HG03196 (cell line): ENCODE results near the gene SENP5.

Experiments used
- ATAC-seq: cut with Tn5 transposase; IDR thresholded peaks from one replicate; pipeline ENCODE4 v1.9.1; 2021; ENCODE audit not compliant: unreplicated experiment

The SENP5 gene

DNA sequence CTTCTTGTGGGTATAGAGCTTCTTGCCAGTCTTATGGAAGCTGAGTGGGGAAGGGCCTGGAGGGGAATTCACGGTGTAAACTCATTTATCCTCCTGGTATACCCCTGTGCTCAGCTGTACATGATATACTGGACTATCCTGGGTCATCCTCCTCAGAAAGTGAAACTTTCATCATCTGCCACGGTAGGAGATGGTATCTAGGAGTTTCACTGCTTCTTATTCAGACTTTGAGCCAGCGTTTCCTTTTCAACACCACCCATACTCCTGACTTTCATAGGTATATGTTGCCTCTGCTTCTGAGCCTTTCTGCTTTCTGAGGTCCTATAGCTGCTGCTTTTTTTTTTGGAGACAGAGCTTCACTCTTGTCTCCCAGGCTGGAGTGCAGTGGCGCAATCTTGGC lies 15.6 kb downstream of the SENP5 start:
- peak; percentile 50 for ATAC-seq

DNA sequence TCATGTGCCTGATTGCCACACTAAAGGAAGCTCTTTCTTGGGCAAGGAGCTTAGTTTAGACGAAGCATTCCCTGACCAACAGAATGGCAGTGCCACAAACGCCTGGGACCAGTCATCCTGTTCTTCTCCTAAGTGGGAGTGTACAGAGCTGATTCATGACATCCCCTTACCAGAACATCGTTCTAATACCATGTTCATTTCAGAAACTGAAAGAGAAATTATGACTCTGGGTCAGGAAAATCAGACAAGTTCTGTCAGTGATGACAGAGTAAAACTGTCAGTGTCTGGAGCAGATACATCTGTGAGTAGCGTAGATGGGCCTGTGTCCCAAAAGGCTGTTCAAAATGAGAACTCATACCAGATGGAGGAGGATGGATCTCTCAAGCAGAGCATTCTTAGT lies 18.4 kb downstream of the SENP5 start:
- no peak for ATAC-seq

DNA sequence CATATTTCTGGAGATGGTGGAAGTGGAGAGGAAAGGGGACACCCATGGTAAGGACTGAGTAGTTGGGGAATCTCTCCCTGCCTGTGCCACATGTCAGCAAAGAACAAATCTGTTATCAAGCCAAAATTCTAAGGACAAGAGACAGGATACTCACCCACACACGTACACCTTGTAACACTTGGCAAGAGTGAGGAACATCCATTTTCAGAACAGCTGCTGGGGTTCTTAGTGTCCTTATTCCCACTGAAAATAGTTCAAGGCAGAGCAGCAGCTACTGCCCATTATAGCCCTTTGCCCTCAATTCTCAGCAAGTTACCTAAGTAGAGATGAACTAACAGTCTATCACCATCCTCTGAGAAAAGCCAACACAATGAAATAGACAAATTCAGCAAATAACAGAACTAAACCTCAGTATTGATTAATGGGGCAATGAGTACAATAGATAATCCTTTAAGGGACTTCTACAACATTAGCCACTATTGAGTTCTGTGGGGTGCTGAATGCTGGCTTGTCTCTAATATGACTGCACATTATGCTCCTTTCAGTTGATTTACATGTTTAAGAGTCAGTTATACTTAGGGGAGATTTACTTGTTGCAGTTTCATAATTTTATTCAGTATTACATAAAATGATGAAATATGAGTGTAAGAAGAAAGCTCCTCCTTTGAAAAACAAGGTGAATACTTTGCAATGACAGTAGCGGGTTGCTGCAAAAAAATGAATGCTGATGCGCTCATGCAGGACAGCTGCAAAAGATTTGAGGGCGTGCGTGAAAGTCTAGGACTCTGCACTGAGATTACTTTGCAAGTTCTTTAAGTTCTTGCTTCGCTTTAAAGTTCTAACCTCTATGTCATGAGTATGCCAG lies 22.4 kb downstream of the SENP5 start:
- no peak for ATAC-seq

DNA sequence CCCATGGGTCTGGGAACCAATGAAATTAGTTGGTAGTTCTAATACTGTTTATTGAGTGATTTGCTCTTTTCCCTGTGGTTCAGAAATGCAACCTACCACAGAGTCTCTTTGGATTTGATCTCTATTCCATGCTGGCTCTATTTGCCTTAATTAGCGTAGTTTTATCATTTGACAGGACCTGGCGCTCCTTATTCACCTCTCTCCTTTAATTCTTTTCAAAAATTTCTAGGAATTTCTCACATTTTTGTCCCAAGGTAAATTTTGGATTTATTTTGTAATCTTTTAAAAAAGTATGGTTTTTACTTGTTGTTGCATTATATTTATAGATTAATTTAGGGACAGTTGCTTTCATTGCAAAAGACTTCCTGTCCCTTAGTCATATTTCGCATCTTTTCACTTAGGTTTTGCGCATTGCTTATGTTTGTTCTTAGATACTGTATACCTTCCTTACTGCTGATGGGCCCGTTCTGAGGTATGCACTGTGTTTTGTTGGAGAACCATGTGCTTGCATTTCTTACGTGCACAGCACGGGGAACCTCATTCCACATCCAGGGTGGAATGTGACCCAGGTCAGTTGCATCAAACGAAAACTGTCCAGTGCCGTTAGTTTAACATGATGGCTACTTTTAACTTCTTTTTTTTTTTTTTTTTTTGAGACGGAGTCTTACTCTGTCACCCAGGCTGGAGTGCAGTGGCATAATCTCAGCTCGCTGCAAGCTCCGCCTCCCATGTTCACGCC lies 27.0 kb downstream of the SENP5 start:
- no peak for ATAC-seq

DNA sequence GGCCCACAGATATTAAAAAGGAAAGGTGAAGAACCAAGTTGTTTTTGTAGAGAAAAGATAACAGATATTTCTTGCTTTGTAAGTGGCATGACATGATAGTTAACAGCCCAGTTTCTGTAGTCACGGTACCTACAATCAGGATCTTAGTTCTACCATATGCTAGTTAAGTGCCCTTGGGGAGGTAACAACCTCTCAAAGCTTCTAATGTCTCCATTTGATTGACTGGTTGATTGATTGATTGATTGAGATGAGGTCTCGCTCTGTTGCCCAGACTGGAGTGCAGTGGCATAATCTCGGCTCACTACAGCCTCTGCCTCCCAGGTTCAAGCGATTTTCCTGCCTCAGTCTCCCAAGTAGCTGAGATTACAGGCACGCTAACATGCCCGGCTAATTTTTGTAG lies 28.5 kb downstream of the SENP5 start:
- ATAC-seq, result no peak

DNA sequence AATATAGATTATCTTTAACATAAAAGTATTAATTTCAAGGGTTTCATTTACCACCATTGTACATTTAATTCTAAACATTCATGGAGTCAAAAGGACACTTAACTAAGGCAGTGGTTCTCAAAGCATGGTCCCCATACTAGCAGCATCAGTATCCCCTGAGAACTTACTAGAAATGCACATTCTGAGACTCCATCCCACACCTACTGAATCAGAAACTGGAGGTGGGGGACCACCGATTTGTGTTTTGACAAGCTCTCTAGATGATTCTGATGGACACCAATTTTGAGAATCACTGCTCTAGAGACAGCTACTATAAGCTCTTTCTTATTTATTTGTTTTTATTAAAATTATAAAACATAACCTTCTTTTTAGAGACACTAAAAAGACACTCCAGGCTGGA lies 34.0 kb downstream of the SENP5 start:
- no peak for ATAC-seq

DNA sequence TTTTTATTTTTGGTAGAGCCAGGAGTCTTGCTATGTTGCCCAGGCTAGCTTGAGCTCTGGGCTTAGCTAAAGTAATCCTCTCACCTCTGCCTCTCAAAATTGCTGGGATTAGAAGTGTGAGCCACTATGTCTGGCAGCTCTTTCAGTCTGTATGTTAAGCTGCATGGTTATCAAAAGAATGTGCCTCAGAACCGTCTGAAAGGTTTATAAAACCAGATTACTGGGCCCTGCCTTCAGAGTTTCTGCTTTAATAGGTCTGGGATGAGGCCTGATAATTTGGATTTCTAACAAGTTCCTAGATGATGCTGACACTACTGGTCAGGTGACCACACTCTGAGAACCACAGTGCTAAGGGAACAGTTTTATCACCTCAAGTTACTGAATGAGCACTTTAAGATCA lies 34.6 kb downstream of the SENP5 start:
- no peak for ATAC-seq

DNA sequence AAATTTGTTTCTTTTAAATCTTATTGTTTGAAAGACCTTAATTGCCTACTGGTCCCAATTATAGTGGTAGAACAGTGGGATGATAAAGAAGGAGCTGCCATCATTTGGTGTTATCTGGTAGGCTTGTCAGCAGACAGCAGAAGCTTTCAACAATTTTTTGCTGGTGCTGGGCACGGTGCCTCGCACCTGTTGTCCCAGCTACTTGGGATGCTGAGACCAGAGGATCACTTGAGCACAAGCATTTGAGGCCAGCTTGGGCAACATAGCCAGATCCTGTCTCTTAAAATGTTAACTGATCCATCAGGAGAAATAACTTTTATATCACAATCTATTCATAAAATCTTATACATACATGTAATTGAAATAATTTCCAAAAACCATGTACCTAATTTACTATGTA lies 36.0 kb downstream of the SENP5 start:
- no peak for ATAC-seq

DNA sequence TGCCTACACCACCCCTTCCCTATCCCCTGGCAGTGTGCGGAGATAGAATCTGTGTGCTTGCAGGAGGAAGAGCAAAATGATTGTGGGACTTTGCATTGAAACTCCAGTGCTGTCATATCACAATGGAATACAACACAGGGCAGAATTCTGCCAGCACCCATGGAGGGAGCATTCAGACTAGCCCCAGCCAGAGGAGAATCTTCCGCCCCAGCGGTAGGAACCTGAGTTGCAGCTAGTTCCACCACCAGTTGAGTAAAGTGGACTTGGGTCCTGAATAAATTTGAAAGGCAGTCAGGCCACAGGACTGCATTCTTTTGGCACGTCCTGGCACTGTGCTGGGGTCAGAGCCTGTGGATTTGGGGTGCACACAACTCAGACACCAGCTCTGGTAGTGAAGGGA lies 47.1 kb downstream of the SENP5 start:
- ATAC-seq, result no peak

DNA sequence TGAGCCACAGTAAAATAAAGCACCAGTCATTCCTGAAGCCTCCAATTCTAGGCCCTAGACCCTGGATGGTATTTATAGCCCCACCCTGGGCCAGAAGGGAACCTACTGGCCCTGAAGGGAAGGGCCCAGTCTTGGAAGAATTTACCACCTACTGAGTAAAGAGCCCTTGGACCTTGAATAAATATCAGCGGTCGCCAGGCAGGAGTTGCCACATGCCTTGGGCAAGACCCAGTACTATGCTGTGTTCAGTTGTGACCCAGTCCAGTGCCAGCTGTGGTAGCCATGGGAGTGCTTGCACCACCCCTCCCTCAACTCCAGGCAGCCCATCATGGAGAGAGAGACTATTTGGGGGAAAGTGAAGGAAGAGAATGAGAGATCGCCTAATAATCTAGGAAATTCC lies 47.7 kb downstream of the SENP5 start:
- ATAC-seq, result no peak

DNA sequence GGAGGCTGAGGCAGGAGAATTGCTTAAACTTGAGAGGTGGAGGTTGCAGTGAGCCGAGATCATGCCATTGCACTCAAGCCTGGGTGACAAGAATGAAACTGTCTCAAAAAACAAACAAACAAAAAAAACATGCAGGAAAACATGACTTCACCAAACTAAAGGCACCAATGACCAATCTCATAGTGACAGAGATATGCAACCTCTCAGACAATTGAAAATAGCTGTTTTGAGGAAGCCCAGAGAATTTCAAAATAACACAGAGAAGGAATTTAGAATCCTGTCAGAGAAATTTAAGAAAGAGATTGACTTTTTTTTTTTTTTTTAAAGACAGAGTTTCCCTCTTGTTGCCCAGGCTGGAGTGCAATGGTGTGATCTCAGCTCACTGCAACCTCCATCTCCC lies 48.5 kb downstream of the SENP5 start:
- ATAC-seq, result no peak

DNA sequence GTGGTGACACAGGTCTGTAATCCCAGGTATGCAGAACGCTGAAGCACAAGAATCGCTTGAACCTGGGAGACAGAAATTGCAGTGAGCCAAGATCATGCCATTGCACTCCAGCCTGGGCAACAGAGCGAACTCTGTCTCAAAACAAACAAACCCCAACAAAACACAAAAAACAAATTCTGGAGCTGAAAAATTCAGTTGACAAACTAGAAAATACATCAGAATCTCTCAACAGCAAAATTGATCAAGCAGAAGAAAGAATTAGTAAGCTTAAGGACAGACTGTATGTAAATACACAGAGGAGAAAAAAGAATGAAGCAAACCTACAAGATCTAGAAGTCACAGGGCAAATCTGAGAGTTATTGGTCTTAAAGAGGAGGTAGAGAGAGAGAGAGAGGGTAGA lies 49.3 kb downstream of the SENP5 start:
- ATAC-seq, result no peak

DNA sequence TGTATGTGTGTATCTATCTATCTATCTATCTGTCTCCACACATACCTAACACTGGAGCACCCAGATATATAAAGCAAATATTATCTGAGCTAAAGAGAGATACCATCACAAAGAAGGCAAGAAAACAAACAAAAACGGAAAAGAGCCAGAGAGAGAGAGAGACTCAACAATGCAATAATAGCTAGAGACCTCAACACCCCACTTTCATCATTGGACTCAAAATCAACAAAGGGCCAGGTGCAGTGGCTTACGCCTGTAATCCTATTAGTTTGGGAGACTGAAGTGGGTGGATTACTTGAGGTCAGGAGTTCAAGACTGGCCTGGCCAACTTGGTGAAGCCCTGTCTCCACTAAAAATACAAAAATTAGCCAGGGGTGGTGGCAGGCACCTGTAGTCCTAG lies 51.2 kb downstream of the SENP5 start:
- ATAC-seq, result no peak

DNA sequence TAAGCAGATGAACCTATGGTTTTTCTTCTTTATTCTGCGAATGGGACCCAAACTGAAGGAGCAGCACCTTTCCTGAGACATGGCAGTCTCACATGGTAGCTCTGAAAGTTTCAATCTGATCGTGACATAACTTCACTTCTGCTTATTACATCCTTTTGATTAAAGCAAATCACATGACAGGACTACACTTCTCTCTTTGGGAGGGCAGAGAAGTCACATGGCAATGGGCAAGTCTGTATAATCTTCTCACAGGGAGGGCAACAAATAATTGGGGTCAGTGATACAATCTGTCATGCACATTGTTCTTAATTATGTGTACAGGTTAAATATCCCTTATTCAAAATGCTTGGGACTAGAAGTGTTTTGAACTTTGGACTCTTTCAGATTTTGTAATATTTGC lies 53.0 kb downstream of the SENP5 start:
- ATAC-seq, result no peak

DNA sequence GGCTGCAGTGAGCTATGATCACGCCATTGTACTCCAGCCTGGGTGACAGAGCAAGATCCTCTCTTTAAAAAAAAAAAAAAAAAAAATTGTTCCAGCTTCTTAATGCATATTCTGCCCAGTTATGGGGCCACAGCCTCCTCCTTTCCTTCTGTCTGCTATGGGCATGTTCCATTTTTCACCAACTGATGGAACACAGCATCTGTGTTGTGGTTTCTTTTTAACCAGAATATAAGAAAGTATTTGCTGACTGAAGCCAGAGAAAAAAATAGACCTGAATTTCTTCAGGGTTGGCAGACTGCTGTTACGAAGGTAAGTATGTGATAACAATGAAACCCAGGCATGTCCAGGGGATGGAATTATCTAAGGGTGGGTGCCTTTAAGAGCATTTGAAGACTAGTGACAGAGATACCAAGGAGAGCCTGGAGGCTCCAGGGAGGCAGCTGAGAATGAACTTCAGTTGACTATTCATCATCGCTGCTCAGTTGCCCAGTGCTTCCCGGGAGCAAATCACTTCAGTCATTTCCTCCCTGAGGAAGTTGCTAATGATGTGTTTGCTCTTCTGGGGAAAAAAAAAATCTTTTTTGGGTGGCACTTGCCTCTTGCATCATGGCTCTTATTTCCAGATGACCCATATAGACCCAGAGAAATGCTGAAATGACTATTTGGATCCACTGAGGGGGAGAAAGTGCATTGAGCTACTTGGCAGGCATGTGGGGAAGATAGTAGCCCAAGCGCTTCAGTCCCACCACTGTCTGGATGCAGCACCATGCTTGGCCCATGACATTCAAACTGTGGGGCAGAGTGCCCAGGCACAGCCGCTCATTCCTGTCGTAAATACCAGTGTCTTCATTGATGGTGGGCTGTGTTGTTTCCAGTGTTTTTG lies 60.1 kb downstream of the SENP5 start:
- no peak for ATAC-seq

DNA sequence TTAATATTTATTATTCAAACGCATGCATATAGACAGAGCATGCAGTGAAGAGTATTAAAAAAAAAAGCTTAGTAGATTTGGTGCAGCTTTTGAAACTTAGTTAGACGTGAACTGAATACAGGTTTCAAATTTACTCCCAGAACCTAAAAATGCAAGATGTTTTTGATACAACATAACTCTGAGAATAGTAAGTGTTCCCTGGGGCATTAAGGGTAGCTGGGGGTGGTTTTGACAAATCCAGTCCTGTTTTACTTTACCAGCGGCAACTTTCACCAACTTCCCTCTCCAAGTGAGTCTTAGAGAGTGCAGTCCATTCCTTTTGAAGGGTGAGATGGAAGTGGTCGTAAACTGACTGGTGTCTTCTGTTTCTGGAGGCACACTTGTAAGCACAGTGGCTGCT lies 63.4 kb downstream of the SENP5 start:
- ATAC-seq, result no peak

DNA sequence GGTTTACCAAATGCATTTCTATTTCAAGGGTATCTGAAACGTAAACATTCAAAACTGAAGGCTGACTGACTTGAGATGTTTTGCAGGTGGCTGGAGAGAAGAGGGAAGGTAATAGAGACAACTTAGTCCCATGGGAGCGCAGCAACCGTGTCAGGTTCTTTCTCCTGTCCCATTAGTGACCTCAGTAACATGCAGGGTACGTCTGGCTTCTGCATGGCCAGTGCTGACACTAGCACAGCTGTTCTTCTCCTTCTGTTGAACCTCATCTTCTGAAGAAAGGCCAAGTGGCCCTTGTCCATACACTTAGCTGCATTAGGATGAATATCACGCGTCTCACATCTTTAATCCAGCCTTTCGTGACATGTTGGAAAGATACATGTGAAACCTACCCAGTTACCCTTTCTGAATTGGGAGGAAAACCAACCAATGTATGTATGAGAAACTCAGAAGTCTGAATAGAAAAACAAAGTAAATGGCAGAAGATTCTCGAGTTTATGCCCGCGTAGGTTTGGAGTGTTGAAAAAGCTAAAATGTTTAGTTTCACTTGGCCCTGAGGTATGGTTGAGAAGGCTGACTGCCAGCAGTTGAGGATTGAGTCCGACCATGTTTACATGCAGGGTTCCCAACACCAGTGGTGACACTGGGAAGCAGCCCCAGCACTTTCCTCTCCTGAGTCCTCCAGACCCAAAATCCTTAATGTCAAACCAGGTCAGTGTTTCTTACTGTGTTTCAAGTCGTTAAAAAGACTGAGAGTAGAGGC lies 64.3 kb downstream of the SENP5 start:
- ATAC-seq, result no peak

DNA sequence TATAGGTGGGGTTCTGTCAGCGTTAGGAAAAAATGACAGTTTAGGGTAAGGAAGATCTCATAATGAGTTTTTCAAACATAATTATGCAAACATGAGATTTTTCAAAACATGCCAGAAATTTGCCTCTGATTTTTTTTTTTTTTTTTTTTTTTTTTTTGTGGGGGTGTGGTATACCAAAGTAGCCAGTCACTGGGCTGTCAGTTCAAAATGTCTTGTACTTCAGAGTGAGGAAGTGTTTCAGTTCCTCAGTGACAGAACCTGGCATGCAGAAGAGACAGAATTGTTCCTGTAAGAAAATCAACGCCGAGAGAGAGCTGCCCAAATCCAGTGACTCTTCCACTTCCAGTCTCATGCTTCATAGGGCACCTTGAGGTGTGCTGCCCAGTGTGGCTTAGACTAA lies 64.9 kb downstream of the SENP5 start:
- no peak for ATAC-seq

DNA sequence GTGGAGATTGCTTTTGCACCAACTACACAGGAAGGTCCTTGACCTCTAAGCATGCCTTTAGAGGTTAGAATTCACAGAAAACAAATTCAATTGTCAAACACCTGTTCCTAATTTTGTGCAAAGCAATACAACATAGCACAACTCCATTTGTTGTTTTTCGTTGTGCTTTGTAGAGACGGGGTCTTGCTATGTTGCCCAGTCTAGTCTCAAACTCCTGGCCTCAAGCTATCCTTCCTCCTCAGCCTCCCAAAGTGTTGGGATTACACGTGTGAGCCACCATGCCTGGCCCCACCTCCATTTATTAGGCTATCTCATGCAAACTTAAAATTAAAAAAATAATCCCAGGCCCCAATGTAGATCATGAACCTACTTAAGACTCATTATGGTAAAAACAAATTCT lies 68.6 kb downstream of the SENP5 start:
- ATAC-seq, result no peak

DNA sequence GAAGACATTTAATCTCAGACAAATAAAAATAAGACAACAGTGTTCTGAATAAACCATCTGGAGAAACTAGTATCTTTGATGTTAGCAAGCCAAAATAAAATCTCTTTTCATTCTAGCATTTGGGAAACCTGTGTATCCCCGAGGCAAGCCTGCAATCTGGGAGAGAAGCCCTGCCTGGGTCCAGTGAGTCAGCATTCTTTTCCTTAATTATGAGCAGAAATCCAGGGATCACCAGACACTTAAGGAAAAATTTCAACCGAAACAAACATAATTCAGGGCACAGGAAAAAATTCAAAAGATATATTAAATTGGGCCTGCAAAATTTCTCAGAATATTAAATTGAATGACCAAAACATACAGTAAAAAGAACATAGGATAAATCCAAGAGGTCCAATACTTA lies 70.4 kb downstream of the SENP5 start:
- no peak for ATAC-seq

DNA sequence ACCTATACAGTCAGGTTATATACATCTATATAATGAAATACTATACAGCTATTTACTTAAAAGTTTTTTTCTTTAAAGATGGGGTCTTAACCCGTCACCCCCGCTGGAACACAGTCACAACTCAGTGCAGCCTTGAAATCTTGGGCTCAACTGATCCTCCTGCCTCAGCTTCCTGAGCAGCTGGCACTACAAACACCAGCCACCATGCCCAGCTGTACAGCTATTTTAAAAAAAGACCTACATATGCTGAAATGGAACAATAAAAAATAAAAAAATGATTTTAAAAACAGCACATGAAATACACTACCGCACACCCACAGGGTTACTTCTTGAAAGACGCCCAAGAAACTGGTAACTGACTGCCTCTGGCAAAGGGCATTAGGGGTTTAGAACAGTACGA lies 70.9 kb downstream of the SENP5 start:
- ATAC-seq, result no peak
